KMS-11 (cell line): Measurements from ENCODE around the gene DDX56.

Experiments used
- H2AFZ ChIP-seq: fragments of 200-600 bp; sonication (generic); 2 replicates; pipeline ENCODE4 v1.6.1; 2016; ENCODE audit warnings: antibody characterized with exemption, mixed run types, low read depth
- H3K27ac ChIP-seq: fragments of 200-600 bp; sonication (generic); 2 replicates; pipeline ENCODE4 v1.6.1; 2016; ENCODE audit warnings: mild to moderate bottlenecking, mixed run types
- H3K27me3 ChIP-seq: fragments of 200-600 bp; sonication (generic); 2 replicates; pipeline ENCODE4 v1.6.1; 2017; ENCODE audit warnings: mild to moderate bottlenecking, low read depth, mixed run types, moderate library complexity; ENCODE audit not compliant: insufficient read depth
- H3K36me3 ChIP-seq: fragments of 200-600 bp; sonication (generic); 2 replicates; pipeline ENCODE4 v1.6.1; 2017; ENCODE audit warnings: mild to moderate bottlenecking, mixed run types; ENCODE audit not compliant: insufficient read depth
- H3K4me1 ChIP-seq: fragments of 200-600 bp; sonication (generic); 2 replicates; pipeline ENCODE4 v1.6.1; 2016; ENCODE audit warnings: mild to moderate bottlenecking, low read depth, mixed run types; ENCODE audit not compliant: poor library complexity, severe bottlenecking
- H3K4me2 ChIP-seq: fragments of 200-600 bp; sonication (generic); 2 replicates; pipeline ENCODE4 v1.7.0; 2016; ENCODE audit warnings: mild to moderate bottlenecking, mixed run types
- H3K4me3 ChIP-seq: fragments of 200-600 bp; sonication (generic); IDR thresholded peaks from 2 replicates; pipeline ENCODE4 v1.6.1; 2017; ENCODE audit warnings: low read depth, low read length, mixed read lengths; ENCODE audit not compliant: insufficient read depth
- H3K79me2 ChIP-seq: fragments of 200-600 bp; sonication (generic); 2 replicates; pipeline ENCODE4 v1.6.1; 2016; ENCODE audit warnings: low read depth, mixed run types; ENCODE audit not compliant: insufficient read depth
- H3K9ac ChIP-seq: fragments of 200-600 bp; sonication (generic); 2 replicates; pipeline ENCODE4 v1.6.1; 2016; ENCODE audit warnings: mild to moderate bottlenecking, mixed run types
- H4K20me1 ChIP-seq: fragments of 200-600 bp; sonication (generic); 2 replicates; pipeline ENCODE4 v1.6.1; 2016; ENCODE audit warnings: mild to moderate bottlenecking, mixed run types; ENCODE audit not compliant: insufficient read depth
- CTCF ChIP-seq: fragments of 200-600 bp; sonication (generic); conservative IDR thresholded peaks from 2 replicates; pipeline ENCODE4 v1.6.1; 2017; ENCODE audit warnings: low read depth, mild to moderate bottlenecking, antibody characterized with exemption, low read length, moderate library complexity, mixed read lengths

DDX56 gene

DNA sequence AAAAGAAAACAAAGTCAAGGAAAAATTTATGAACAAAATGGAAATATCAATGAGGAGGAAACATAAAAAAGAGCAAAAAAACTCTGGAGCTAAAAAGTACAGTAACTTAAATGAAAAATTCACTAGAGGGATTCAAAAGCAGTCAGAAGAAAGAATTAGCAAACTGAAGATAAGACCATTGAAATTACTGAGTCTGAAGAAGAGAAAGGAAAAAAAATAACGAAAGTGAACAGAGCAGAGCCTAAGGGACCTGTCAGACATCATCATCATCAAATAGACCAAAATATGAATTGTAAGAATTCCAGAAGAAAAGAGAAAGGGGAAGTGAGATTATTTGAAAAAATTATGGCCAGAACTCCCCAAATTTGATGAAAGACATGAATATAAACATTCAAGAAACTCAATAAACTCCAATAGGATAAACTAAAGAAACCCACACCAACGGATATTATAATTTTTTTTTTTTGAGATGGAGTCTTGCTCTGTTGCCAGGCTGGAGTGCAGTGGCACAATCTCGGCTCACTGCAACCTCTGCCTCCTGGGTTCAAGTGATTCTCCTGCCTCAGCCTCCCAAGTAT is 48.8 kb downstream of the DDX56 start:
- no peak overlapping the region for H3K4me2 ChIP-seq
- no peak overlapping the region for H3K9ac ChIP-seq
- no peak overlapping the region for H2AFZ ChIP-seq
- H3K27ac ChIP-seq, result no peak overlapping the region
- H3K4me1 ChIP-seq, result no peaks in the 10 kb centered on the region
- H4K20me1 ChIP-seq, result no peaks in the 10 kb centered on the region
- no peak for TF ChIP-seq CTCF
- no peak overlapping the region for H3K4me3 ChIP-seq
- no peaks in the 10 kb centered on the region for H3K79me2 ChIP-seq
- H3K36me3 ChIP-seq, result no peaks in the 10 kb centered on the region
- no peaks in the 10 kb centered on the region for H3K27me3 ChIP-seq

- Histone ChIP-seq H3K27ac (no peak overlapping the region), H3K79me2 (no peaks in the 10 kb centered on the region), H4K20me1 (no peaks in the 10 kb centered on the region), H3K4me3 (no peak overlapping the region), H3K4me2 (no peak overlapping the region), H3K4me1 (no peaks in the 10 kb centered on the region), H3K9ac (no peak overlapping the region), H2AFZ (no peak overlapping the region), H3K36me3 (no peaks in the 10 kb centered on the region), H3K27me3 (no peaks in the 10 kb centered on the region)
- TF ChIP-seq CTCF, result no peak
Measured at GRCh38 chr7:44522315-44522714, 51.4 kb downstream of the DDX56 start.

DNA sequence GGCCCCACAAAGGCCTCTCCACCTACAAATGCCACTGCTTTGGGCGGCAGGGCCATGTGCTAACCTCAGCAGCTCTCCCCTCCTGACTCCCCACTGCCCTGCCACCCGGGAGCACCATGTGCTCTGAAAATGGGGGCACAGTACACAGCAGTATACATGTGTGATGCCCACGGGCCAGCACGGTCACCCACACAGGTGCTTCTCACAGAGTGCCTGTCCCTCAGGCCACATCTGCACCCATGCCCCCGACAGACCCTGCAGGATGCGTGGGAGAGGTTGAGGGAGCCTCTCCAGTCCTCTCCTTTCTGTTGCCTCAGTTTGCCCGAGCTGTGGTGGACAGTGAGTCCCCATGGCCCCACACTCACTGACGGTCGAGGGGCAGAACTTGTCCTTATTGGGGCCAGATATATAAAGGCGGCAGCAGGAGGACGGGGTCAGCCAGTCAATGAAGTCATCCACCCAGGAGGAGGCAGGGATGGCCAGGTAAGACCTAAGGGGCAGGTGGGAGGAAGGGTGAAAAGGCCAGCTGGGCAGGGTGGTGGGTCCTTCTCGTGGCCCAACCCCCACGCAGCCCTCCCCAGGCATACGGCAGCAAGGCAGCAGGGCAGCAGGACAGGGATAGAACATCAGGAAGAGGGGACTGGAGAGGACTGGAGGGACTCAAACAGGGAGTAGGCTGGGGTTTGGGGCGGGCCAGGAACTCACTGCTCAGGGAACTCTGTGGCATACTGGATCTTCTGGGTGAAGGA is 52.2 kb downstream of the DDX56 start:
- Histone ChIP-seq H3K79me2 (no peaks in the 10 kb centered on the region), H3K4me1 (no peaks in the 10 kb centered on the region), H3K9ac (no peak overlapping the region), H3K4me3 (no peak overlapping the region), H3K27ac (no peak overlapping the region), H3K27me3 (no peaks in the 10 kb centered on the region), H2AFZ (no peak overlapping the region), H4K20me1 (no peaks in the 10 kb centered on the region), H3K4me2 (no peak overlapping the region), H3K36me3 (no peaks in the 10 kb centered on the region)
- no peak for TF ChIP-seq CTCF

- TF ChIP-seq CTCF, result no peak
- no peak overlapping the region for H3K9ac ChIP-seq
Measured at GRCh38 chr7:44520574-44520973, 53.1 kb downstream of the DDX56 start.

More at GRCh38 chr7:44520574-44520973, 53.1 kb downstream of the DDX56 start:
- H3K36me3 ChIP-seq, result no peaks in the 10 kb centered on the region
- no peak overlapping the region for H3K4me3 ChIP-seq
- H3K27ac ChIP-seq, result no peak overlapping the region
- H3K27me3 ChIP-seq, result no peaks in the 10 kb centered on the region
- H4K20me1 ChIP-seq, result no peaks in the 10 kb centered on the region
- no peak overlapping the region for H3K4me2 ChIP-seq
- H3K79me2 ChIP-seq, result no peaks in the 10 kb centered on the region
- no peak overlapping the region for H2AFZ ChIP-seq
- H3K4me1 ChIP-seq, result no peaks in the 10 kb centered on the region
